Effector memory CD8-positive, alpha-beta T cell (primary cell): ENCODE results near the gene FERMT3.

Source experiments
- ATAC-seq: fragments of 150-1000 bp; cut with Tn5 transposase; replicated peaks from 2 replicates; pipeline ENCODE4 v1.10.0; 2021; ENCODE audit warnings: mild to moderate bottlenecking, moderate library complexity
- DNase-seq, 3 experiments: peaks; one replicate each; pipeline ENCODE4 v3.0.0; 2021
- H3K27ac Mint-ChIP-seq, 2 donors: one replicate each; pipeline ENCODE4 v1.8.0; 2022; ENCODE audit warnings: mild to moderate bottlenecking in 2 of 2, mixed read lengths in 2 of 2, moderate library complexity in 2 of 2
- H3K27me3 Mint-ChIP-seq, 2 donors: one replicate each; pipeline ENCODE4 v1.8.0; 2022; ENCODE audit warnings: mixed read lengths in 2 of 2
- H3K36me3 Mint-ChIP-seq: one replicate; pipeline ENCODE4 v1.8.0; 2022; ENCODE audit warnings: mild to moderate bottlenecking, moderate library complexity, mixed read lengths; ENCODE audit not compliant: insufficient read depth
- H3K4me1 Mint-ChIP-seq, 2 donors: one replicate each; pipeline ENCODE4 v1.8.0; 2022; ENCODE audit warnings: low read depth in 2 of 2, mixed read lengths in 2 of 2
- H3K4me3 Mint-ChIP-seq, 2 donors: one replicate each; pipeline ENCODE4 v1.8.0; 2022; ENCODE audit warnings: mild to moderate bottlenecking in 2 of 2, mixed read lengths in 2 of 2, moderate library complexity in 2 of 2
- H3K9me3 Mint-ChIP-seq, 2 donors: one replicate each; pipeline ENCODE4 v1.8.0; 2022; ENCODE audit warnings: mixed read lengths in 2 of 2

The FERMT3 gene

DNA sequence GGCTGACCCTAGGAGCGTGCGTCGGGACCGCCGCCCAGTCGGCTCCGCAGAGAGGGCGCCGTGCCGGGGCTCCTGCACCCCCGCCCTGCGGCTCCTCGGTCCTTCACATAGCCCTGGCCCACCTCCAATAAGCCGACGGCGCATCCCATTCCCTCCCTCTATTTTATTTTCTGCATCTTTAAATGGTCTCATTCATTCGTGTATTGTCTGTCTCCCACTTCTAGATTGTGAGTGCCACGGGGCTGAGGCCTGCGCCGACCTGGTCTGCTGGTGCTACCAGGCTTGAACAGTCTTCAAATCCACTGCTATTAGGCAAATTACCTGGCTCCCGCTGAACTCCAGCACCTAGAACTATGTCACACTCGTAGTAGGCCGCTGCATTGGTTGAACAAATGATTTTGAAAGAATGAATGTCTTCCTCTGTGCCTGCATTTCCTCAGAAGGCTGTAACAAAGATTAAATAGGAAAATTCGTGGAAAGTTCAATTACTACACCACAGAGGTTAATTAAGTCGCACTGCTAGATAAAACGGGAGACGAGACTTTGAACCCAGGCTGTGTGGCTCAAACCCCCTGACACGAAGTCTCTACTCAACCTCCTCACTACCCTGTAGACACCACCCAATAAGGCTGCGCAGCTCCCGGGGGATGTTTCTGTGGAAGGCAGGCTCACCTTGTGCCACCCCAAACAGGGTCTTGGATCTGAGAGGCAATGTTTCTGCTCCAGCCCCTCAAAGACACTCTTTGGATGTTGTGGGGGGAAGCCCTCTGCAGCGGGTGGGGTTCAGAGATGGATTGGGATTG, 41.4 kb downstream of the FERMT3 start:
- no peaks in the 10 kb centered on the region for H3K9me3 Mint-ChIP-seq
- H3K4me3 Mint-ChIP-seq = peak overlapping the region; percentile 86 to 89
- peaks cover 18% of the 10 kb centered on the region for H3K36me3 Mint-ChIP-seq
- no peak overlapping the region for H3K27ac Mint-ChIP-seq
- no peaks in the 10 kb centered on the region for H3K27me3 Mint-ChIP-seq
- no peak for DNase-seq
- ATAC-seq = no peak
- H3K4me1 Mint-ChIP-seq = peaks cover 30 to 32% of the 10 kb centered on the region in 2 donors

DNA sequence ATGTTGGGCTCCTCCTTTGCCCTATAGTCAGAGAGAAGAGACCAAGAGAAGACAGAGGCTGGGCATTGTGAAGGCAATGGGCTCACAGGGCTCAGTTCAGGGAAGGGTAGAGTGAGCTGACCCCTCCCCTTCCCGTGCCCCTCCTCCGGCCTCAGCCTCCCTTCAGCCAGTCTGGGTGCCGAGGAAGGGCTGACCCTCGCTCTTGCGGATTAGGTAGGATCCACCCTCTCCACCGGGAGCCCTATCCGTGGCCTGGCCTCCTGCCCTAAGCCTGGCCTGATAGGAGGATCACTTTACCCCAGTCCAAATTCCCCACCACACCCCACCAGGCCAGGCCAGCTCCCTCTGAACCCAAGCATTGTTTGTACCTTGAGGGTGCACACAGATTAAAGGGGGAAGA, 42.1 kb downstream of the FERMT3 start:
- DNase-seq = no peak
- peaks cover 18% of the 10 kb centered on the region for H3K36me3 Mint-ChIP-seq
- no peaks in the 10 kb centered on the region for H3K27me3 Mint-ChIP-seq
- H3K4me3 Mint-ChIP-seq = peak overlapping the region in 1 of 2 donors; percentile 89
- H3K9me3 Mint-ChIP-seq = no peaks in the 10 kb centered on the region
- H3K4me1 Mint-ChIP-seq = peaks cover 24 to 29% of the 10 kb centered on the region in 2 donors
- no peak overlapping the region for H3K27ac Mint-ChIP-seq
- no peak for ATAC-seq

DNA sequence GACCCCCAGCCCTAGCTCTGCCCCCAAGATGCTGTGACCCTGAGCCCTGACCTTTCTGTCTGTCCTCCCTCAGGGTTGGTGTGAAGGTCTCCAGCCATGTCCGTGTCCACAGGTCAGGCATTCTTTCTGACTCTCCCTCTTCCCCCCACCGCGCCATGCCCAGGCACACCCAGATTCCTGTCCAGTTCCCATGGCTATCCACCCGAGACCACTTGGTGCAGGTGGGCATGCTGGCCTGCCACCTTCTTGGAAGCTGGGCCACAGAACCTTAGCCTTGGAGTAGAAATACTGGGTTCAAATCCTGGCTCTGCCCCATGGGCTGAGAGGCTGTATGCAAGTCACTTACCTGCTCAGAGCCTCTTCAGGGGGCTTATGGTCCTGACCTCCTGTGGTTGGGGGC, 42.5 kb downstream of the FERMT3 start:
- Mint-ChIP-seq H3K9me3 (no peaks in the 10 kb centered on the region), H3K4me3 (peak overlapping the region in 1 of 2 donors; percentile 89), H3K27me3 (no peaks in the 10 kb centered on the region), H3K4me1 (peaks cover 21 to 33% of the 10 kb centered on the region in 2 donors), H3K36me3 (peaks cover 18% of the 10 kb centered on the region), H3K27ac (no peak overlapping the region)
- DNase-seq (no peak), ATAC-seq (no peak)

DNA sequence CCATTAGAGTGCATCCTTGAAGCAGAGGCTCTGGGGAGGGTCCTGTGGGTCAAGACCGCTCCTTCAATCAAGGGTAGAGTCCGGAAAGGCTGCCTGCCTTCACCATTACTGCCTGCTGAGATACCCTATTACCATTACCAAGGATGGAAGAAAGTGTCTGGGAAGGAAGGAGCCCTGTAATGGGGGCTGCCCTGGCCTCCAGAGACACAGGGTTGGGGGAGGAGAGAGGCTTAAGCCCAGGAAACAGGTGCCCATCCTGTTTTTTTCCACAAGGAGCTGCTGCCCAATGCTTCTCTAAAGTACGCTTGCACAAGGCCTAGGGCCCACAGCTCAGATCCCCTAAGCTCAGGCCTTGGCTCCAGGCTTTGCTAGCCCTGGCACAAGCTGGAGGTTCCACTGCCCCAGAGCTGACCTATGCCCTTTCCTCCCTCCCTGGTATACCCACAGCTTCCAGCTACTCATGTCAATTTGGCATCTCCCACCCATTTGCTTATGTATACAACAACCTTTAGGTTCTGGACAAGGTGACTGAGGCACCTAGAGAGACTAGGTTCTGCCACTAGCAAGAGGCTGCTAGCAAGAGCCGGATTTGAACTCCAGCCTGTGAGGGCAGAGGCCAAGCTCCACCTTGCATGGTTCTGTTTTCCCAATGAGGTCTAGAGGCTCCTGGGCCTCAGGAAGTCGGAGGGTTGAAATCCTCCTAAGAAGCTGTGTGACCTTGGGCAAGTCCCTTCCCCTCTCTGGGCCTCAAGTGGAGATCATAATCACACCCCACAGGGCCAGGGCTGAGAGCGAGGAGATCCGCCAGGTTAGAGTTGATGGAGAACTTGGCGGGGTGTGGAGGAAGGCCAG, 43.3 kb downstream of the FERMT3 start:
- Mint-ChIP-seq H3K4me1 (peaks cover 21 to 34% of the 10 kb centered on the region in 2 donors), H3K27ac (no peak overlapping the region), H3K27me3 (no peaks in the 10 kb centered on the region), H3K9me3 (no peaks in the 10 kb centered on the region), H3K4me3 (peak overlapping the region in 1 of 2 donors; percentile 67), H3K36me3 (peaks cover 21% of the 10 kb centered on the region)
- ATAC-seq (no peak), DNase-seq (no peak)

DNA sequence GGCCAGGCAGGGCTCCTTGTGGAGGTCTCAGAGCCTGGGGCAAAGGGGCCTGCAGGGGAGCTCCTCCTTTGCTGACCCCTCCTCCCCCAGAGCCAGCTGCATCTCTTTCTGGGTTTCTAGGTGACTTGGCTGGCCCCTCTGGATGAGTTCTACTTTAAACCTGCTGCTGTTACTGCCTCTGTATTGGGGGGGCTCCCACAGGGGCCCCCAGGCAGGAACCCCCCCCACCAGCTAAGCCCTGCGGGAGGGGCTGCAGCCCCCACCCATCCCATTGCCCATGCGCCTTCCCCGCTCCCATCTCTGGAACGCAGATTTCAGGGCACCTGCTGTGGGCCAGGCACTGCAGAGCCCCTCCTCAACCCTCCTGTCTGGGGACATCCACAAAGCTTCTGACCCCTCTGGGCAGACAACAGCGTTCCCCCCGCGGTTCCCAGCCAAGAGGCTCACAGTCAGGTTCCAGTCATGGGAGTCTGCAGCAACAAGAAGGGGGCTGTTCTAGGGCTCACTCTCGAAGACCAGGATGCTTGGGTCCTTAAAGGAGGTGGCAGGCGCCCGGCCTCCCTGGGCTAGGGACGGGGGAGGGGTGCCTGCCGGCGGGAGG, 44.0 kb downstream of the FERMT3 start:
- peaks cover 23% of the 10 kb centered on the region for H3K36me3 Mint-ChIP-seq
- H3K27me3 Mint-ChIP-seq = no peaks in the 10 kb centered on the region
- ATAC-seq = no peak
- DNase-seq = no peak
- H3K27ac Mint-ChIP-seq = no peak overlapping the region
- H3K4me3 Mint-ChIP-seq = peak overlapping the region; percentile 67 to 91
- peaks cover 14 to 32% of the 10 kb centered on the region in 2 donors for H3K4me1 Mint-ChIP-seq
- no peaks in the 10 kb centered on the region for H3K9me3 Mint-ChIP-seq

DNA sequence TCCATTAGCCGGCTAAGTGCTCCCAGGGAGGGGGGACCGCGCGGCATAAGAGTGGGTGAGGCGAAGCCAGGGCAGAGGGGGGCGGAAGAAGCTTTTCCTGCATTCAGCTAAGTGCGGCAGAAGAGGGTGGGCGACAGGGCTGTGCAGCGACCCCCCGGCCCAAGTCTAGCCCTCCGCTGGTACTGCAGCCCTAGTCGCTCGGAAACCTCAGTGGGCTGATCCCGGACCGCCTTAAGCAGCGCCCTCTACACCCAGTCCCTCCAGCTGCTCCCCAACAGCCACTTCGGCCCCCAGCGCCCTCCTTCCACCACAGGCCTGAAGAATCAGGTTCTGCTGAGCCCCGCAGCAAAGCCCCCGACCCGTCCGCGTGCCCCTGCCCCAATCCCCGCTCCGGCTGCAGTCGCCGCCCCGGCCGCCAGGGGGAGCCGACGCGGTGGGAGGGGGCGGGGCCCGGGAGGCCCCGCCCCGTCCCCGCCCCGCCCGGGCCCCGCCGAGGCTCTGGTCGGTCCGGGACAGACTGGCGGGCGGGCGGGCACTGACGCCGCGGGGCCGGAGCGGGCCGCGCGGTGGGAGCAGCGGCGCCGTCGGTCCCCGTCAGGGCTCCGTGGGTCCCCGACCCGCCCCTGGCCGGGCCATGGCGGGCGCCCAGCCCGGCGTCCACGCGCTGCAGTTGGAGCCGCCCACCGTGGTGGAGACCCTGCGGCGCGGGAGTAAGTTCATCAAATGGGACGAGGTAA, 44.7 kb downstream of the FERMT3 start, which contains the start of gene PLCB3:
TSS of gene PLCB3 (plus strand) at position 515 of the 737 bp plus-strand sequence. CDS start at position 635, 120 bp downstream.
- H3K4me1 Mint-ChIP-seq = peaks cover 7 to 26% of the 10 kb centered on the region in 2 donors
- H3K36me3 Mint-ChIP-seq = peaks cover 18% of the 10 kb centered on the region
- peak within 1 kb of the TSS; percentile 91 to 94 for H3K4me3 Mint-ChIP-seq
- ATAC-seq (peak; percentile 65), DNase-seq (peak; percentile 49 to 62 (median 50))
- no peaks in the 10 kb centered on the region for H3K27me3 Mint-ChIP-seq
- H3K9me3 Mint-ChIP-seq = no peaks in the 10 kb centered on the region
- H3K27ac Mint-ChIP-seq = peak within 1 kb of the TSS in 1 of 2 donors; percentile 86

DNA sequence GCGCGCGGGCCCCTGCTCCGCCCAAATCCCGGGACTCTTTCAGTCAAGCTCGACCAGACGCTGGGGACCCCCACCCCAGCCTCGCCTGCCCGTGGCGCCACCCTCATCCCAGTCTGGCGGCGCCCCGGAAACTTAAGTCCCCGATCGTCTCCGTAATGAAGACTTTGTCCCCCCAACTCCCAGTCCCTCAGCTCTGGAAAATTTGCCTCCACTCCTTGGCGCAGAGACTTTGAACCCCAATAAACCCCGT, 45.2 kb downstream of the FERMT3 start:
- peak overlapping the region; percentile 91 to 94 for H3K4me3 Mint-ChIP-seq
- H3K27ac Mint-ChIP-seq = peak overlapping the region in 1 of 2 donors; percentile 86
- H3K4me1 Mint-ChIP-seq = peaks cover 7 to 26% of the 10 kb centered on the region in 2 donors
- ATAC-seq = no peak
- H3K36me3 Mint-ChIP-seq = peaks cover 18% of the 10 kb centered on the region
- no peaks in the 10 kb centered on the region for H3K27me3 Mint-ChIP-seq
- no peaks in the 10 kb centered on the region for H3K9me3 Mint-ChIP-seq
- no peak for DNase-seq

DNA sequence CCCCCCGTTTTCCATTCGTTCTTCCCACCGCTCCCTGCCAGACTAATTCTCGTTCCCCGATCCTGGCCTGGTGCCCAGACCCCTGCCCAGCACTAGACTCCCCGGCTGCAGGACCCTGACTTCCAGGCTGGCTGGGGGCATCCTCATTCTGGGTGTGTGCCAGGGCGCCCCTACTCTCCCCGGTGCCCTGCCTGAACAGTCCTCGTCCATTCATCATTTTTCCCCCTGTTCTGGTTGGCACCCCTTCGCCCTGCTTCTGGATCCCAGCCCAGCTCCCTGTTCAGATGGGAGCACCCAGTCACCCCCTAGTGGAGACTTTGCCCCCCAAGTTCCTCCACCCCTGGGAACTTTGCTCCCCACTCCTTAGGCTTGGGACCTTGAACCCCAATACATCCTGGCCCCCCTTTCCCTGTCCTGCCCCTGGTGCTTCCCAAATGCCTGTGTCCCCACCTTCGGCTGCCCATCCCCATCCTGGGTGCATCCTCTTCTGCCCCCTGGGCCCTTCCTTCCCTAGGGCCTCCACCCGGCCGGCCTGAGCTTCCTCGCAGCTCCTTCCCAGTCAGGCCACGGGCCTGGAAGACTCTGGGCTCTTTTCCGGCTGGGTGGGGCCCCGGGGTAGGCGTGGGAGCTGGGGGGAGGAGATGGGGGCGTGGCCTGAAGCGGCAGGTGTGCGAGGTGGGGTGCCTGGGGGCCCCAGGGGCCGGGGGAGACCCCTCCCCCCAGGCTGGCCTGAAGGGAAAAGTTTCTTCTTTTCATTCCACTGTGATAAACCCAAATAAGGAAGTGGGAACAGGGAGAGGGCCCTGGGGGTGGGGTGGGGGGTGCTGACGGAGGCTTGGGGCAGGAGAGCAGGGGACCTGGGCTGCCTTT, 45.7 kb downstream of the FERMT3 start:
- no peak for DNase-seq
- Mint-ChIP-seq H3K27ac (peak overlapping the region in 1 of 2 donors; percentile 86), H3K4me1 (peaks cover 7 to 22% of the 10 kb centered on the region in 2 donors), H3K27me3 (no peaks in the 10 kb centered on the region), H3K36me3 (peaks cover 18% of the 10 kb centered on the region), H3K9me3 (no peaks in the 10 kb centered on the region), H3K4me3 (peak overlapping the region; percentile 91 to 94)
- ATAC-seq = no peak

DNA sequence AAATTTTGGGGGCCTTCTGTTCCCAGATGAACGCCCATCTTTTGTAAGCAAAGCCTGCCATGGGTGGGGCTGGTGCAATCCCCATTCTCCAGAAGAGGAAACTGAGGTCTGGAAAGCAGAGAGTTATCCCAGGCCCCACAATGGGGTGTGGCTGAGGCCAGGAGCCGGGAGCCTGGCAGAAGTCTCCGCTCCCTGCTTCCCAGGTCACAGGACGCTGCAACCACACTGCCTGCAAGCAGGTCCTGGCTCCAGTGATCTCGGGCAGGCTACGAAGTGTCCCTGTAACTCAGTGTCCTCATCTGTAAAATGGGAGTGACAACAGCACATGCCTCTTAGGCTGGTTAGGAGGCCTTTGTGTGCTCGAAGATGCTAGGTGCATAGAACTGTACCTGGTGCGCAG, 46.5 kb downstream of the FERMT3 start:
- H3K4me3 Mint-ChIP-seq = peak overlapping the region; percentile 91 to 94
- H3K9me3 Mint-ChIP-seq = no peaks in the 10 kb centered on the region
- H3K4me1 Mint-ChIP-seq = peaks cover 7 to 21% of the 10 kb centered on the region in 2 donors
- H3K27me3 Mint-ChIP-seq = no peaks in the 10 kb centered on the region
- no peak overlapping the region for H3K27ac Mint-ChIP-seq
- H3K36me3 Mint-ChIP-seq = peaks cover 20% of the 10 kb centered on the region
- DNase-seq (no peak), ATAC-seq (no peak)

DNA sequence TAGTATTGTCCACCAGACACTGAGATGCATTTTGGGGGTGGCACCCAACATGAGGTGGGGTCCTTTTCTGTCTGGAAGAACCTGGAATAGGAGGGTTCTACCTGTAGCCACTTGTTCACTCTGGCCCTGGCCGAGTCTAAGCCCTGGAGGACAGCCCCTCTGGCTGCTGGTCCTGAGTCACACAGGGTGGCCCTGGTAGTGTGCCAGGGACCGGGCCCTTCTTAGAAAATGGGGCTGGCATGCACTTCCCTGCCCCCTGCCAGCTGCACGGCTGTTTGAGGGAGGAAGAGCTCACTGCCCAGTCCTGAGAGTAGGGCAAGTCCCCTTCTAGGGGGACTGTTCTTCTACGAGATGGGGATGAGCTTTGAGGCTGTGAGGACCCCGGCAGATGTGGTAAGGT, 47.0 kb downstream of the FERMT3 start:
- Mint-ChIP-seq H3K4me3 (no peak overlapping the region), H3K4me1 (peaks cover 7 to 21% of the 10 kb centered on the region in 2 donors), H3K36me3 (peaks cover 19% of the 10 kb centered on the region), H3K9me3 (no peaks in the 10 kb centered on the region), H3K27me3 (no peaks in the 10 kb centered on the region), H3K27ac (peak overlapping the region in 1 of 2 donors; percentile 41)
- no peak for ATAC-seq
- DNase-seq = no peak

DNA sequence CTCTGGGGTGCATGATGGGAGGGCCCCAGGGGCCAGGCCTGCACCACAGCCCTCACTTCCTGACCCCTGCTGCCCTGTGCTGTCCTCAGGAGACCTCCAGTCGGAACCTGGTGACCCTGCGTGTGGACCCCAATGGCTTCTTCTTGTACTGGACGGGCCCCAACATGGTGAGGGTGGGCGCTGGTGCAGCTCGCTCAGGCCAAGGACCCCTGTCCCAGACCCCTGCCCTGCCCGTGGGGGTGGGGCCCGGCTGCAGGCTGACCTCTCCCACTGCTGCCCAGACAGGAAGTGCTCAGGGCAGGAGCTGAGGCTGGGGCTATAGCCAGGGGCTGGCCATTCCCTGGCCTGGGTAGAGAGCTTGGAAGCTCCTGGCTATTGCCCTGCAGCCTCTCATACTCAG, 47.8 kb downstream of the FERMT3 start:
- DNase-seq = no peak
- Mint-ChIP-seq H3K4me3 (no peak overlapping the region), H3K27me3 (no peaks in the 10 kb centered on the region), H3K27ac (peak overlapping the region in 1 of 2 donors; percentile 41), H3K36me3 (peaks cover 19% of the 10 kb centered on the region), H3K9me3 (no peaks in the 10 kb centered on the region), H3K4me1 (peaks cover 8 to 22% of the 10 kb centered on the region in 2 donors)
- ATAC-seq = no peak
